ENCODE measurements around the gene TSPY3.
"Not testable (repeated sequence)": the region's sequence is repeated elsewhere in the genome, so short reads cannot be mapped to it uniquely, and the experiment has no call there.

TSPY3 gene, protein sequence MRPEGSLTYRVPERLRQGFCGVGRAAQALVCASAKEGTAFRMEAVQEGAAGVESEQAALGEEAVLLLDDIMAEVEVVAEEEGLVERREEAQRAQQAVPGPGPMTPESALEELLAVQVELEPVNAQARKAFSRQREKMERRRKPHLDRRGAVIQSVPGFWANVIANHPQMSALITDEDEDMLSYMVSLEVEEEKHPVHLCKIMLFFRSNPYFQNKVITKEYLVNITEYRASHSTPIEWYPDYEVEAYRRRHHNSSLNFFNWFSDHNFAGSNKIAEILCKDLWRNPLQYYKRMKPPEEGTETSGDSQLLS

GRCh38 chrY:9398121-9398520 is at the start of gene TSPY3:
TSPY3 (plus strand) TSS chrY:9398421; CDS start chrY:9398467, 46 bp downstream.
- DNase-seq: not testable (repeated sequence)

GRCh38 chrY:9357497-9357896 is 40.7 kb upstream of the TSPY3 start, which contains the start of gene TSPY8:
TSPY8 (plus strand) TSS chrY:9357797; CDS start chrY:9357843, 46 bp downstream.
- not testable (repeated sequence) for DNase-seq

GRCh38 chrY:9396527-9396926 is 1.7 kb upstream of the TSPY3 start:
- not testable (repeated sequence) for DNase-seq

Measured in activated naive CD4-positive, alpha-beta T cell (primary cell).